ENCODE results near the gene NMNAT1.

- TF ChIP-seq CTCF (conservative IDR thresholded peaks at IDR 0.05) (no peak), EZH2 (IDR thresholded peaks at IDR 0.05; ENCODE audit: low read depth) (no peak)
Observed at GRCh38 chr1:9920606-9921005, 22.7 kb upstream of the NMNAT1 start.

Measured in PC-9 (cell line).